Right ventricle myocardium inferior (tissue), 1 donor: Measurements from ENCODE around the gene DUSP3. TPM values are rescaled to one million over a fixed set of nuclear protein-coding genes. Genes with fewer than 3 reads are reported as not detected.

ENCODE experiments used
- ATAC-seq: fragments of 200-7000 bp; cut with Tn5 transposase; one replicate; pipeline ENCODE4 v1.9.1; 2020; ENCODE audit warnings: mild to moderate bottlenecking, moderate library complexity
- DNase-seq: peaks from one replicate; pipeline ENCODE4 v3.0.0; 2021; ENCODE audit errors: missing footprints
- intact Hi-C: fragments of 100-400 bp; cut with DNase I; formaldehyde crosslinking; loops from one replicate; pipeline ENCODE4 v1.11.0; 2022
- total RNA-seq: library from RNA; stranded (reverse); fragmentation: NEBNext Ultra II Directional; extraction: Animal tissue kit (Norgen Biotek cat#: 25700); gene quantifications from one replicate; pipeline ENCODE4 v1.2.1, GENCODE V29; 2021
- donor health status: DM: no; HTN: yes; CAD: no; lungs with severe emphysema.

Gene DUSP3
- total RNA-seq, 1 donor from 2014 or later: 260 TPM

DNA sequence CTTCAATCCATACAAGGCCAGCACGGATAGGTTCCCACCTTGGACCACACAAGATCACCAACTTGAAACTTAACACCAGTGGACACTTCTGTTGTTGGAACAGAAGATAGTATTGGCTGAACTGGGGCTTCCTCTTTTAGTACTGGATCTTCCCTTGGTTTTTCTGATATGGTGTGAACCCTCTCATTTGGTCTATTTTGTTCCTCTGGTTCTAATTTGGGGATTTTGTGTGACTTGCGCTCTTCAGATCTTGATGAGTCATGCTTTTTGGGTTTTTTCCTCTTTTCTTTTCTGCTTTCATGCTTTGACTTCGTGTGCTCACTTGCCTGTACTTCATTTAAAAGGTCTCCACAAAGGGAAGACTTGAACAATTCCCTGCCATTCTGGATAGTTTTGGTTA, 59.2 kb downstream of the DUSP3 start:
- DNase-seq (no peak), ATAC-seq (no peak)
- intact Hi-C loops: no loop called here

DNA sequence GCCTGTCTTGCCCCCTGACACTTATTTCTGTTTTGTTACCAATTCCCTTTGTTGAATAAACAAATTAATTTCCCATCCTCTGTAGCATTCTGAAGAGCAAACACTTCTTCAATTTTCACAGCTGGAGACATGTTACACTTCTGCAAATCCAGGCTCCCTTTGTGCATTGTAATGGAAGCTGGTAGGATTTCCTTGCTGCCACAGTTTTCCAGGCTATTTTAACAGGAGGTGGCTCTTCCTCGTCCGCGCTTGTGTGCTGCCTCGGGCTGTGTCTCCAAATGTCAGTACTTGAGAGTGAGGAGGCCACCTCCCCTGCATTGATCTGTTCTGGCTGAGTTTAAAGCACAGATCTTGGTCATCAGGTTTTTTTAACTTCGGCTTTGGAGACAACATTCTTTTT, 60.2 kb downstream of the DUSP3 start:
- no peak for DNase-seq
- no peak for ATAC-seq
- intact Hi-C loops: no loop called here

- intact Hi-C loops: no loop called here
- ATAC-seq (no peak), DNase-seq (no peak)
Observed at GRCh38 chr17:43717913-43718312, 60.9 kb downstream of the DUSP3 start.

Other genes starting within 250 kb of the DUSP3 start
- 0.41 TPM for gene ETV4, start 232.6 kb downstream of the DUSP3 start, total RNA-seq
- 11.1 TPM for gene MEOX1, start 117.1 kb downstream of the DUSP3 start, total RNA-seq
- not detected for gene SOST, start 20.2 kb downstream of the DUSP3 start, total RNA-seq
- not detected for gene CFAP97D1, start 1.5 kb upstream of the DUSP3 start, total RNA-seq
- 43.0 TPM for gene MPP3, start 54.2 kb upstream of the DUSP3 start, total RNA-seq
- 16.6 TPM for gene CD300LG, start 68.2 kb upstream of the DUSP3 start, total RNA-seq
- 16.2 TPM for gene MPP2, start 128.6 kb upstream of the DUSP3 start, total RNA-seq
- gene PPY, start 163.5 kb upstream of the DUSP3 start, total RNA-seq: not detected
- gene PYY, start 175.0 kb upstream of the DUSP3 start, total RNA-seq: not detected
- 0.68 TPM for gene NAGS, start 225.6 kb upstream of the DUSP3 start, total RNA-seq
- 21.5 TPM for gene TMEM101, start 236.0 kb upstream of the DUSP3 start, total RNA-seq